Cardiac muscle cell (in vitro differentiated cells and primary cell): ENCODE measurements around the gene ATG101. TPM values are rescaled to one million over a fixed set of nuclear protein-coding genes. Genes with fewer than 3 reads are reported as not detected.

Experiments
- DNase-seq, 2 donors: peaks; one replicate each; pipeline versions ENCODE4 v3.0.0 to v3.0.0-alpha.2; 2010 to 2017; ENCODE audit warnings: low read depth in 1 of 2, low spot score in 1 of 2
- H3K27ac ChIP-seq: fragments of 200-600 bp; sonication (generic); 2 replicates; pipeline ENCODE4 v1.5.1; 2016
- H3K27me3 ChIP-seq: fragments of 200-600 bp; sonication (generic); 2 replicates; pipeline ENCODE4 v1.6.0; 2016; ENCODE audit warnings: control low read depth
- H3K36me3 ChIP-seq: fragments of 200-600 bp; sonication (generic); 2 replicates; pipeline ENCODE4 v1.5.1; 2016; ENCODE audit warnings: control low read depth
- H3K4me1 ChIP-seq: fragments of 200-600 bp; sonication (generic); 2 replicates; pipeline ENCODE4 v1.8.1; 2017; ENCODE audit warnings: low read depth, mild to moderate bottlenecking, mixed run types
- H3K4me3 ChIP-seq: fragments of 200-600 bp; sonication (generic); 2 replicates; pipeline ENCODE4 v1.5.1; 2016; ENCODE audit warnings: mild to moderate bottlenecking
- H3K9me3 ChIP-seq: fragments of 200-600 bp; sonication (generic); 2 replicates; pipeline ENCODE4 v1.5.1; 2017; ENCODE audit warnings: low read depth, mild to moderate bottlenecking, control low read depth
- CTCF ChIP-seq: IDR thresholded peaks from 2 replicates; pipeline ENCODE4 v1.5.1; 2012; ENCODE audit warnings: low read depth, mild to moderate bottlenecking, low read length
- polyA plus RNA-seq: library from polyadenylated mRNA; unstranded; fragments of >200 nt; fragmentation: Nextera tagmentation; extraction: Ambion mirVana; gene quantifications from 2 replicates; pipeline ENCODE4 v1.2.1, GENCODE V29; 2016
- total RNA-seq: library from RNA; depleted of rRNA; stranded (reverse); fragments of >200 nt; gene quantifications from 2 replicates; pipeline ENCODE4 v1.2.3, GENCODE V29; 2016

The ATG101 gene
- total and polyA plus RNA-seq, 2 experiments from 2014 or later = 36.6 to 37.4 TPM

GRCh38 chr12:52081263-52081733 lies 11.5 kb downstream of the ATG101 start:
- Histone ChIP-seq H3K27me3 (no peaks in the 10 kb centered on the region), H3K36me3 (no peaks in the 10 kb centered on the region), H3K4me3 (no peak overlapping the region), H3K9me3 (no peaks in the 10 kb centered on the region), H3K27ac (peak overlapping the region; percentile 47), H3K4me1 (peaks cover 19% of the 10 kb centered on the region)
- no peak for TF ChIP-seq CTCF
- DNase-seq = no peak

- DNase-seq = peak; percentile 37 to 52
- no peak for TF ChIP-seq CTCF
- no peaks in the 10 kb centered on the region for H3K36me3 ChIP-seq
- peak overlapping the region; percentile 47 for H3K27ac ChIP-seq
- no peaks in the 10 kb centered on the region for H3K9me3 ChIP-seq
- peaks cover 19% of the 10 kb centered on the region for H3K4me1 ChIP-seq
- no peaks in the 10 kb centered on the region for H3K27me3 ChIP-seq
- no peak overlapping the region for H3K4me3 ChIP-seq
Observed at GRCh38 chr12:52082026-52082668, 12.4 kb downstream of the ATG101 start.

- Histone ChIP-seq H3K9me3 (no peaks in the 10 kb centered on the region), H3K36me3 (no peaks in the 10 kb centered on the region), H3K27ac (peak overlapping the region; percentile 29), H3K4me1 (peaks cover 19% of the 10 kb centered on the region), H3K27me3 (no peaks in the 10 kb centered on the region), H3K4me3 (no peak overlapping the region)
- TF ChIP-seq CTCF = no peak
- no peak for DNase-seq
Observed at GRCh38 chr12:52082669-52082987, 12.8 kb downstream of the ATG101 start.

GRCh38 chr12:52082988-52083637 lies 13.3 kb downstream of the ATG101 start:
- H3K36me3 ChIP-seq = no peaks in the 10 kb centered on the region
- H3K27me3 ChIP-seq = no peaks in the 10 kb centered on the region
- peak overlapping the region; percentile 29 for H3K27ac ChIP-seq
- DNase-seq = peak; percentile 62 to 69
- peak; percentile 98 for TF ChIP-seq CTCF
- H3K4me1 ChIP-seq = peaks cover 19% of the 10 kb centered on the region
- H3K9me3 ChIP-seq = no peaks in the 10 kb centered on the region
- no peak overlapping the region for H3K4me3 ChIP-seq

GRCh38 chr12:52083638-52083996 lies 13.8 kb downstream of the ATG101 start:
- Histone ChIP-seq H3K27me3 (no peaks in the 10 kb centered on the region), H3K27ac (no peak overlapping the region), H3K36me3 (no peaks in the 10 kb centered on the region), H3K9me3 (no peaks in the 10 kb centered on the region), H3K4me3 (no peak overlapping the region), H3K4me1 (peaks cover 19% of the 10 kb centered on the region)
- DNase-seq = no peak
- TF ChIP-seq CTCF = no peak
